ENCODE measurements around the gene COMTD1.

DNA sequence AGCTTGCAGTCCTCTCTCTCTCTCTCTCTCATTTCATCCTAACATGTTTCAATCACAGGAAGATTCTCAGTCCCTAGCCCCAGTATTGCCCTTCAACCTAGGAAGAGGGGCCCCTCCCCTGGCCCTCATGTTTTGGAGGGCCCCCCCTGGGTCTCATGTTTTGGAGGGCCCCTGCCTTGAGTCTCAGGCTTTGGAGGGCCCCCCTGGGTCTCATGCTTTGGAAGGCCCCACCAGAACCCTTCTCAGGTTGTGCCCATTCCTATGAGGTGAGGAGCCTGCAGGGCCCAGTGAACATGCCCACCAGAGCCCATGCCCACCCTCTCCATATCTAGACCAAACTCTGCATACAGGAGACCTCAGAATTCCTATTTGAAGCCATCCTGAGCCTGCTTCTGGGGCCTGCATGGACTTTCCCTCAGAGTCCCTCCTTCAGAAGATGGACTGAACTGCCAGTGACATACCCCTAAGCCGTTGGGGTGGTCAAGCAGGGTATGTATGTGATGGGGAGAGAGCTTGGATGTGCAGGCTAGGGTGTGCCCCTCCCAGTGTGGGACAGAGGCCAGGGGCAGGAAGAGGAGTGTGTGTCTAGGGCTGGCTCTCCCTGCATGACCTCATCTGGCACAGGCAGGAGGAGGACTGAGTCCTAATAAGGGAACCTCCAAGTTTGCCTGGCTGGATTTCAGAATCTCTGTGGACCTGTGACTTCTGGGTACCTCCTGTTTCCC is 33.3 kb downstream of the COMTD1 start:
- TF ChIP-seq, protein P1, sequence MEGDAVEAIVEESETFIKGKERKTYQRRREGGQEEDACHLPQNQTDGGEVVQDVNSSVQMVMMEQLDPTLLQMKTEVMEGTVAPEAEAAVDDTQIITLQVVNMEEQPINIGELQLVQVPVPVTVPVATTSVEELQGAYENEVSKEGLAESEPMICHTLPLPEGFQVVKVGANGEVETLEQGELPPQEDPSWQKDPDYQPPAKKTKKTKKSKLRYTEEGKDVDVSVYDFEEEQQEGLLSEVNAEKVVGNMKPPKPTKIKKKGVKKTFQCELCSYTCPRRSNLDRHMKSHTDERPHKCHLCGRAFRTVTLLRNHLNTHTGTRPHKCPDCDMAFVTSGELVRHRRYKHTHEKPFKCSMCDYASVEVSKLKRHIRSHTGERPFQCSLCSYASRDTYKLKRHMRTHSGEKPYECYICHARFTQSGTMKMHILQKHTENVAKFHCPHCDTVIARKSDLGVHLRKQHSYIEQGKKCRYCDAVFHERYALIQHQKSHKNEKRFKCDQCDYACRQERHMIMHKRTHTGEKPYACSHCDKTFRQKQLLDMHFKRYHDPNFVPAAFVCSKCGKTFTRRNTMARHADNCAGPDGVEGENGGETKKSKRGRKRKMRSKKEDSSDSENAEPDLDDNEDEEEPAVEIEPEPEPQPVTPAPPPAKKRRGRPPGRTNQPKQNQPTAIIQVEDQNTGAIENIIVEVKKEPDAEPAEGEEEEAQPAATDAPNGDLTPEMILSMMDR (IDR thresholded peaks at IDR 0.05): no peak
- TF ChIP-seq, protein P2, sequence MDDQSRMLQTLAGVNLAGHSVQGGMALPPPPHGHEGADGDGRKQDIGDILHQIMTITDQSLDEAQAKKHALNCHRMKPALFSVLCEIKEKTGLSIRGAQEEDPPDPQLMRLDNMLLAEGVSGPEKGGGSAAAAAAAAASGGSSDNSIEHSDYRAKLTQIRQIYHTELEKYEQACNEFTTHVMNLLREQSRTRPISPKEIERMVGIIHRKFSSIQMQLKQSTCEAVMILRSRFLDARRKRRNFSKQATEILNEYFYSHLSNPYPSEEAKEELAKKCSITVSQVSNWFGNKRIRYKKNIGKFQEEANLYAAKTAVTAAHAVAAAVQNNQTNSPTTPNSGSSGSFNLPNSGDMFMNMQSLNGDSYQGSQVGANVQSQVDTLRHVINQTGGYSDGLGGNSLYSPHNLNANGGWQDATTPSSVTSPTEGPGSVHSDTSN (IDR thresholded peaks at IDR 0.05): no peak
- TF ChIP-seq RXRA (IDR thresholded peaks at IDR 0.05; ENCODE audit: borderline replicate concordance, low read depth) (no peak), POLR2AphosphoS5 (IDR thresholded peaks at IDR 0.05; ENCODE audit: low read depth, low read length) (no peak), EZH2phosphoT487 (IDR thresholded peaks at IDR 0.05; ENCODE audit: borderline replicate concordance, low read depth) (no peak), RFX5 (IDR thresholded peaks at IDR 0.05; ENCODE audit: low read length) (no peak), TEAD4 (IDR thresholded peaks at IDR 0.05; ENCODE audit: borderline replicate concordance, insufficient read depth) (no peak), EP300 (IDR thresholded peaks at IDR 0.05; ENCODE audit: borderline replicate concordance in 1 of 2, low read depth in 1 of 2, low read length in 1 of 2) (no peak), MEF2A (IDR thresholded peaks at IDR 0.05; ENCODE audit: borderline replicate concordance, low read depth) (no peak)
- TF ChIP-seq, protein P3, sequence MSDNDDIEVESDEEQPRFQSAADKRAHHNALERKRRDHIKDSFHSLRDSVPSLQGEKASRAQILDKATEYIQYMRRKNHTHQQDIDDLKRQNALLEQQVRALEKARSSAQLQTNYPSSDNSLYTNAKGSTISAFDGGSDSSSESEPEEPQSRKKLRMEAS (IDR thresholded peaks at IDR 0.05; ENCODE audit: low read depth): no peak
- TF ChIP-seq, protein P4, sequence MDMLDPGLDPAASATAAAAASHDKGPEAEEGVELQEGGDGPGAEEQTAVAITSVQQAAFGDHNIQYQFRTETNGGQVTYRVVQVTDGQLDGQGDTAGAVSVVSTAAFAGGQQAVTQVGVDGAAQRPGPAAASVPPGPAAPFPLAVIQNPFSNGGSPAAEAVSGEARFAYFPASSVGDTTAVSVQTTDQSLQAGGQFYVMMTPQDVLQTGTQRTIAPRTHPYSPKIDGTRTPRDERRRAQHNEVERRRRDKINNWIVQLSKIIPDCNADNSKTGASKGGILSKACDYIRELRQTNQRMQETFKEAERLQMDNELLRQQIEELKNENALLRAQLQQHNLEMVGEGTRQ (IDR thresholded peaks at IDR 0.05; ENCODE audit: borderline replicate concordance, low read depth, low read length): no peak

All from SK-N-SH (cell line).